ENCODE results near the gene ATPAF1.

GRCh38 chr1:46649764-46650163 lies 18.4 kb downstream of the ATPAF1 start:
- TF ChIP-seq CTCF (conservative IDR thresholded peaks at IDR 0.05 in 1 of 2, IDR thresholded peaks at IDR 0.05 in 1 of 2; ENCODE audit: low read depth in 1 of 2, low read length in 2 of 2) (no peak), EZH2 (IDR thresholded peaks at IDR 0.05; ENCODE audit: low read length, missing control alignments) (no peak)

Measured in fibroblast of lung (primary cell).